ENCODE measurements around the gene MYO1F.
"Not testable (repeated sequence)": the region's sequence is repeated elsewhere in the genome, so short reads cannot be mapped to it uniquely, and the experiment has no call there.

Gene MYO1F

DNA sequence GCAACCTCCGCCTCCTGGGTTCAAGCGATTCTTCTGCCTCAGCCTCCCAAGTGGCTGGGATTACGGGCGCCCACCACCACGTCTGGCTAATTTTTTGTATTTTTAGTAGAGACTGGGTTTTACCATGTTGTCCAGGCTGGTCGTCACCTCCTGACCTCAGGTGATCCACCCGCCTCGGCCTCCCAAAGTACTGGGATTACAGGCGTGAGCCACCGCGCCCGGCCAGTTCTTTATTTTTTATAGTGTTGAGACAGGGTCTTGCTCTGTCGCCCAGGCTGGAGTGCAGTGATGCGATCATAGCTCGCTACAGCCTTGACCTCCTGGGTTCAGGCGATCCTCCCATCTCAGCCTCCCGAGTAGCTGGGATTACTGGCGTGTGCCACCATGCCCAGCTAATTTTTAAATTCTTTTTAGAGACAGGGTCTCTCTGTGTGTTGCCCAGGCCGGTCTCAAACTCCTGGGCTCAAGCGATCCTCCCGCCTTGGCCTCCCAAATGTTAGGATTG lies 62.7 kb downstream of the MYO1F start:
- FAIRE-seq: not testable (repeated sequence)

GRCh38 chr19:8513687-8514504 lies 63.3 kb downstream of the MYO1F start, which contains the start of gene ZNF414:
Gene ZNF414, minus strand, starts transcription at chr19:8514167. Its CDS starts 121 bp downstream, at chr19:8514046.
- FAIRE-seq: peak; percentile 98

- FAIRE-seq: no peak
Measured at GRCh38 chr19:8513036-8513686, 64.1 kb downstream of the MYO1F start.

GRCh38 chr19:8512115-8512967 lies 64.9 kb downstream of the MYO1F start:
- peak; percentile 88 for FAIRE-seq

GRCh38 chr19:8511573-8512101 lies 65.6 kb downstream of the MYO1F start:
- FAIRE-seq: no peak

DNA sequence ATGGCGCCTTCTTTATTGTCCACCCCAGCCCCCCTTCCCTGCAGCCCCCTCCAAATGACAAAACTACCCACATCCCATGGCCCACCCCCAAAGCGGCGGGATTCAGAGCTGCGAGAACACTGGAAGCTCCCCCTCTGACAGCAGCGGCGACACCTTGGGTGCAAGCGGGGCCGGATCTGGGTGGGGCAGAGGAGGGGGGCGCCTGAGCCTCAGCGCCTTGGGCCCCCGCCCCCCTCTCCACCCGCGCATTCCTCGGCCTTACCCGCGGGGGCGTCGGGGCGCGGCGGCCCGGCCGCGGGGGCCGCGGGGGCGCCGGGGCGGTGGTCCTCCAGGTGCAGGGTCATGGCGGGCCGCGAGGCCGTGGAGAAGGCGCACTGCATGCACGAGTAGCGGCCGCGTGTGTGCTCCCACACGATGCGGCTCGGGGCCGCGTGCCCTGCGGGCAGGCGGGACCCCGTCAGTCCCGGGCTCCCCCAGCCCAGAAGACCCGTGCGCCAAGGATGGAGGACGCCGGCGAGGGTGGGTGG lies 66.6 kb downstream of the MYO1F start:
- FAIRE-seq: no peak

- FAIRE-seq: no peak
Measured at GRCh38 chr19:8506402-8506957, 70.8 kb downstream of the MYO1F start.

- FAIRE-seq: no peak
Measured at GRCh38 chr19:8505680-8506401, 71.4 kb downstream of the MYO1F start.

GRCh38 chr19:8504919-8505318 lies 72.3 kb downstream of the MYO1F start:
- no peak for FAIRE-seq

- no peak for FAIRE-seq
Measured at GRCh38 chr19:8504171-8504570, 73.1 kb downstream of the MYO1F start.

DNA sequence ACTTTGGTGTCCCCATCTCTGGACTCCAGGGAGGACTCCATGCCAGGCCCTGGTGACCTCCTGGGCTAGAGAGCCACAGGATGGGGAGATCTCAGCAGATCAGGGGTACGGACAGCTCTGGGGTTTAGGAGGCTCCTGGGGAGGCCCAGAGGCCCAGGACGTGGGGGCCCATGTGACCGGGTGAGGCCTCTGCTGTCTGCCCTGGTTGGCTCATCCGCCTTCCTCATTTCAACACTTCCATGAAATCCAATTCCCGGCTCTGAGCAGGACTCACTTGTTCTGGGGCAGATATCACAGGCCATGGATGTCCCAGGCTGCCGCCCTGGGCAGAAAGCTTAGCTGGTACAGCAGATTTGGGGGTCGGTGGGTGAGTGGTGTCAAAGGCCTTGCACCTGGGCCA lies 73.7 kb downstream of the MYO1F start:
- no peak for FAIRE-seq

DNA sequence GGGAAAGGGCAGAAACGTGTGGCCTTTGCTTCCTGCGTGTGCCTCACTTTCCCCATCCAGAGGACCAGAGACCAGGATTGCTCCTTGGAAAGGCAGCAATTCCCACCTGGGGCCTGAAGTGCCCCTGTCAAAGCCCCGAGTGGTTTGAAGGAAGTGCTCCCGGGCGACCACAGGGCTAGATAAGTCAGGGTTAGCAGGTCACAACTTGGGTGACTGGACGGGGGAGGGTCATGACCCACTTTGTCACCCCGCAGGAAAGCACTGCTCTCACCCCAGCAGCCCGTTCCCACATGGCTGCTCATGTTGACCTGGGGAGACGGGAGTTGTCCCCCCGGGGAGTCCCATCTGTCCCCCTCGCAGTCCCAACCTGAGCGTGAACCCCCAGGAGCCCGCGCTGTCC lies 75.3 kb downstream of the MYO1F start:
- FAIRE-seq: no peak

DNA sequence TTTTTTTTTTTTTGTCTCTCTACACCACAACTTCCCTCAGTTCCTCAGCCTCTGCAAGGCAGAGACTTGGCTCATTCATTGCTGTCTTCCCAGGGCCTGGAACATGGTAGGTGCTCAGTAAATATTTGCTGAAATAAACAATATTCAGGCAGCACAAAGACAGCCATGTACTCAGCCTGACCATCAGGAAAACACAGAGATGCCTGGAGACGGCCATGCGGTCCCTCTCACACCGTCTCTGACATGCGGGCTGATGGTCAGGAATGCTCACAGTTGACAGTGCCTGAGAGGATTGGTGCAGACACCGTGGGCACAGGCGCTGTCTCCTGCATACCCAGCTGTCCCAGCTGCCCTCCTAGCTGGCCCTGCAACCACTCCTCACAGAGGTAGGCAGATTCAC lies 75.7 kb downstream of the MYO1F start:
- no peak for FAIRE-seq

- no peak for FAIRE-seq
Measured at GRCh38 chr19:8500158-8500557, 77.1 kb downstream of the MYO1F start.

- FAIRE-seq: no peak
Measured at GRCh38 chr19:8499048-8499833, 78.0 kb downstream of the MYO1F start.

DNA sequence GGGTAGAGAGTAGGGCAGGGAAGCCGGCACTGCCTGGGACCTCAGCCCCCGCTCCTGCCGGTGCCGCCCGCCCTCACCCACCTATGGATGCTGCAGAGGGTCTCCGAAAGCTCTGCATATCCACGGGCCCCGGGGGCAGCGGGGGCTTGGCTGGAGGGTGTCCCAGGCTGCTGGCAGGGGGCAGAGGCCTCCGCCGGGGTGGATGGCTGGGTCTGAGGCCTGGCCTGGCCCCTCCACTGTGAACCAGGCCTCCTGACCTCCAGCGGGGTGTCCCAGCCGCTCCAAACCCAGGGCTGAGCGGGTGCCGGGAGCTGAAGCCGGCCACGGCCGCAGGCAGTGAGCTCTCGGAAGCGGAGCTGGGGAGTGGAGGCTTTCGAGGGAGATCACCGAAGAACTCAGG lies 78.9 kb downstream of the MYO1F start:
- no peak for FAIRE-seq

GRCh38 chr19:8494158-8494557 lies 83.1 kb downstream of the MYO1F start:
- FAIRE-seq: no peak

DNA sequence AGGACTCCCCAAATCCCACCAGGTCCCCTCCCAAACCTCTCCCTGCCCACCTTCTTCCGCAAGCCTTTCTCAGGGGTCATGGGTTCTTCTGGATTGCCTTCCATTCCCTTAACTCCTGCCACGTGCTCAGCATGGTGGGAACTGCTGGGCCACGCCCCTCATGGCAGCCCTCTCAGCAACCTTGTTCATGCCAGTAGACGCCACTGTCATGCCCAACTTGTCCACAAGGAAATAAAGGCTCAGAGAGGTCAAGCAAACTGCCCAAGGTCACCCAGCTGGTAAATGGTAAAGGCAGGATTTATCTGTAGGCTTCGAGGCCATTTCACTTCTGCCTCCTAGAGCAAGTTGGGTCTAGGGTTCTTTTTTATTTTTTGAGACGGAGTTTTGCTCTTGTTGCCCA lies 85.7 kb downstream of the MYO1F start:
- FAIRE-seq: no peak

DNA sequence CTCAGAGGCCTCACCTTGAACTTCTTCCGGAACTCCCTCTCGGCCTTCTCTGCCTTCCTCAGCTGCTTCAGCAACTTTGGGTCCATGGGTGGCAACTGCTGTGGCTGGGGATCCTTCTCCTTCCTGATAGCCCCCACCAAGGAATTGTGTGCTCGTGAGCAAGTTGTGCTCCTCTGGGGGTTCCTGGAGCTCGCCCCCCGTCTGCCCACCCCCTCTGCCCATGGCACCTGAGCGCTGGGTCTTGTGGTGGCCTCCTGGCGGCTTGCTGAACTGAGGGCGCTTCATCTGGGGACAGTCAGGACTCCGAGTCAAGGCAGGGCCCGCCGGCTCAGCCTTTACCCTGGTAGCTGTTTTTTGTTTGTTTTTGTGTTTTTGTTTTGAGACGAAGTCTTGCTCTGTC lies 86.4 kb downstream of the MYO1F start:
- no peak for FAIRE-seq

- FAIRE-seq: no peak
Measured at GRCh38 chr19:8490395-8490760, 86.9 kb downstream of the MYO1F start.

Data from G401.6 (cell line).